Measurements from ENCODE around the gene TRIM52. TPM values are rescaled to one million over a fixed set of nuclear protein-coding genes. Genes with fewer than 3 reads are reported as not detected.

Gene TRIM52
- total and polyA plus RNA-seq, 9 of the 15 experiments (the other 6 are each of a cell fraction or from before 2014, with no cell fraction given) = 3.3 to 21.9 (median 13.5) TPM

DNA sequence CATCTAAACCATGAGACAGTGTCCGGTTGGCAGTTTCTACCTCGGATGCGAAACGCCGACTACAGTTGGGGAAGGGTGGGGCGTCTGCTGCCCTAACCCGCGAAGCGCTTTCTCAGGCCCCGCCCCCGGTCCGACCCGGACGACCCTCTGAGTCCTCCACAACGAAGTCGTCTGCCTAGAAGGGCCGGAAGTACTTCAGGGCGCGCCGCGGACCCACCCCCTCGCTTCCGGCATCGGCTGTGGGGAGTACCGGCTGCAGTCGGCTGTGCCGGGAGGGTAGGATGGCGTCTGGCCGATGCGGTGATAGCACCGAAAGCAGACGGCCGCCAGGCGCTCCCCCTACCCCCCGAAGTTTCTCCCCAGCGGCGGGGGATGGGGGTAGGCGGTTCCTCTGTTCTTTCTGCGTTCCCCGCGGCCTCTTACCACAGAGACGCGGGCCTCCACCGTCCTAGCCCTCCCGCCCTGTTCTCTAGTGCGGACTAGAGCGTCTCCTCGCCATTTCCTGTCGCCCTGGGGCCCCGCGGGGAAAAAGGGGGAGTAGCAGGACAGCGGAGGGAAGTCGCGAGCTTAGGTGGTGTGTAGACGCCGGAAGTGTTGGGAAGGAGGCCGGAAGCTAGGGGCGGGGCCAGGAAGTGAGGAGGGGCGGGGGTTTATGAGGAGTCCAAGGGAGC lies 37.8 kb downstream of the TRIM52 start, which contains the start of gene TRIM41 (continued):
- TF ChIP-seq ZNF444 (CRISPR knock-in tag; IDR thresholded peaks at IDR 0.05) = no peak
- TF ChIP-seq, protein P1, sequence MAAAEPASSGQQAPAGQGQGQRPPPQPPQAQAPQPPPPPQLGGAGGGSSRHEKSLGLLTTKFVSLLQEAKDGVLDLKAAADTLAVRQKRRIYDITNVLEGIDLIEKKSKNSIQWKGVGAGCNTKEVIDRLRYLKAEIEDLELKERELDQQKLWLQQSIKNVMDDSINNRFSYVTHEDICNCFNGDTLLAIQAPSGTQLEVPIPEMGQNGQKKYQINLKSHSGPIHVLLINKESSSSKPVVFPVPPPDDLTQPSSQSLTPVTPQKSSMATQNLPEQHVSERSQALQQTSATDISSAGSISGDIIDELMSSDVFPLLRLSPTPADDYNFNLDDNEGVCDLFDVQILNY (CRISPR knock-in tag; IDR thresholded peaks at IDR 0.05) = no peak
- TF ChIP-seq ZNF184 (CRISPR knock-in tag; IDR thresholded peaks at IDR 0.05) = no peak
- no peak for TF ChIP-seq ZBTB8A (IDR thresholded peaks at IDR 0.05; ENCODE audit: partially characterized antibody)
- no peak for TF ChIP-seq ZNF316 (IDR thresholded peaks at IDR 0.05)
- TF ChIP-seq CBX3 (IDR thresholded peaks at IDR 0.05; ENCODE audit: borderline replicate concordance in 1 of 2, low read length in 2 of 2) = peak in 1 of 2 experiments; percentile 12; a peak in 1 of 3 replicates
- TF ChIP-seq SP2 (IDR thresholded peaks at IDR 0.05; ENCODE audit: extremely low read depth, low read depth, low read length, poor library complexity, severe bottlenecking) = peak; percentile 98
- TF ChIP-seq, protein P2, sequence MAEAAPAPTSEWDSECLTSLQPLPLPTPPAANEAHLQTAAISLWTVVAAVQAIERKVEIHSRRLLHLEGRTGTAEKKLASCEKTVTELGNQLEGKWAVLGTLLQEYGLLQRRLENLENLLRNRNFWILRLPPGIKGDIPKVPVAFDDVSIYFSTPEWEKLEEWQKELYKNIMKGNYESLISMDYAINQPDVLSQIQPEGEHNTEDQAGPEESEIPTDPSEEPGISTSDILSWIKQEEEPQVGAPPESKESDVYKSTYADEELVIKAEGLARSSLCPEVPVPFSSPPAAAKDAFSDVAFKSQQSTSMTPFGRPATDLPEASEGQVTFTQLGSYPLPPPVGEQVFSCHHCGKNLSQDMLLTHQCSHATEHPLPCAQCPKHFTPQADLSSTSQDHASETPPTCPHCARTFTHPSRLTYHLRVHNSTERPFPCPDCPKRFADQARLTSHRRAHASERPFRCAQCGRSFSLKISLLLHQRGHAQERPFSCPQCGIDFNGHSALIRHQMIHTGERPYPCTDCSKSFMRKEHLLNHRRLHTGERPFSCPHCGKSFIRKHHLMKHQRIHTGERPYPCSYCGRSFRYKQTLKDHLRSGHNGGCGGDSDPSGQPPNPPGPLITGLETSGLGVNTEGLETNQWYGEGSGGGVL (CRISPR knock-in tag; IDR thresholded peaks at IDR 0.05) = no peak
- TF ChIP-seq, protein P3, sequence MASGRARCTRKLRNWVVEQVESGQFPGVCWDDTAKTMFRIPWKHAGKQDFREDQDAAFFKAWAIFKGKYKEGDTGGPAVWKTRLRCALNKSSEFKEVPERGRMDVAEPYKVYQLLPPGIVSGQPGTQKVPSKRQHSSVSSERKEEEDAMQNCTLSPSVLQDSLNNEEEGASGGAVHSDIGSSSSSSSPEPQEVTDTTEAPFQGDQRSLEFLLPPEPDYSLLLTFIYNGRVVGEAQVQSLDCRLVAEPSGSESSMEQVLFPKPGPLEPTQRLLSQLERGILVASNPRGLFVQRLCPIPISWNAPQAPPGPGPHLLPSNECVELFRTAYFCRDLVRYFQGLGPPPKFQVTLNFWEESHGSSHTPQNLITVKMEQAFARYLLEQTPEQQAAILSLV (tag; IDR thresholded peaks at IDR 0.05) = no peak
- TF ChIP-seq ZNF121 (CRISPR knock-in tag; conservative IDR thresholded peaks at IDR 0.05) = no peak
- TF ChIP-seq GABPB2 (CRISPR knock-in tag; conservative IDR thresholded peaks at IDR 0.05) = no peak
- no peak; the same call in 1 of the 2 replicates for TF ChIP-seq CBFA2T3 (IDR thresholded peaks at IDR 0.05)
- TF ChIP-seq CBX1 (IDR thresholded peaks at IDR 0.05; ENCODE audit: low read depth) = no peak; the same call in 1 of the 2 replicates
- no peak for TF ChIP-seq SAFB (IDR thresholded peaks at IDR 0.05; ENCODE audit: borderline replicate concordance, low read depth, low read length)
- TF ChIP-seq ZNF324 (CRISPR knock-in tag; IDR thresholded peaks at IDR 0.05) = peak; percentile 59; the same call in 1 of the 2 replicates
- peak; percentile 75 for TF ChIP-seq ZNF583 (CRISPR knock-in tag; IDR thresholded peaks at IDR 0.05)
- TF ChIP-seq ADNP (tag; IDR thresholded peaks at IDR 0.05) = no peak
- TF ChIP-seq ZNF232 (CRISPR knock-in tag; IDR thresholded peaks at IDR 0.05) = no peak
- TF ChIP-seq, protein P4, sequence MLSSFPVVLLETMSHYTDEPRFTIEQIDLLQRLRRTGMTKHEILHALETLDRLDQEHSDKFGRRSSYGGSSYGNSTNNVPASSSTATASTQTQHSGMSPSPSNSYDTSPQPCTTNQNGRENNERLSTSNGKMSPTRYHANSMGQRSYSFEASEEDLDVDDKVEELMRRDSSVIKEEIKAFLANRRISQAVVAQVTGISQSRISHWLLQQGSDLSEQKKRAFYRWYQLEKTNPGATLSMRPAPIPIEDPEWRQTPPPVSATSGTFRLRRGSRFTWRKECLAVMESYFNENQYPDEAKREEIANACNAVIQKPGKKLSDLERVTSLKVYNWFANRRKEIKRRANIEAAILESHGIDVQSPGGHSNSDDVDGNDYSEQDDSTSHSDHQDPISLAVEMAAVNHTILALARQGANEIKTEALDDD (IDR thresholded peaks at IDR 0.05) = 0 out of 2 replicates have a peak, but pooled peaks have one; percentile 41
- TF ChIP-seq POLR2AphosphoS5 (IDR thresholded peaks at IDR 0.05; ENCODE audit: control insufficient read depth, insufficient read depth, low read depth, low read length) = peak; percentile 88
